Fibroblast of skin of abdomen (primary cell): ENCODE results near the gene SHISA2.

Experiments used
- DNase-seq: peaks from one replicate; pipeline ENCODE4 v3.0.0-alpha.2; 2013

Gene SHISA2

DNA sequence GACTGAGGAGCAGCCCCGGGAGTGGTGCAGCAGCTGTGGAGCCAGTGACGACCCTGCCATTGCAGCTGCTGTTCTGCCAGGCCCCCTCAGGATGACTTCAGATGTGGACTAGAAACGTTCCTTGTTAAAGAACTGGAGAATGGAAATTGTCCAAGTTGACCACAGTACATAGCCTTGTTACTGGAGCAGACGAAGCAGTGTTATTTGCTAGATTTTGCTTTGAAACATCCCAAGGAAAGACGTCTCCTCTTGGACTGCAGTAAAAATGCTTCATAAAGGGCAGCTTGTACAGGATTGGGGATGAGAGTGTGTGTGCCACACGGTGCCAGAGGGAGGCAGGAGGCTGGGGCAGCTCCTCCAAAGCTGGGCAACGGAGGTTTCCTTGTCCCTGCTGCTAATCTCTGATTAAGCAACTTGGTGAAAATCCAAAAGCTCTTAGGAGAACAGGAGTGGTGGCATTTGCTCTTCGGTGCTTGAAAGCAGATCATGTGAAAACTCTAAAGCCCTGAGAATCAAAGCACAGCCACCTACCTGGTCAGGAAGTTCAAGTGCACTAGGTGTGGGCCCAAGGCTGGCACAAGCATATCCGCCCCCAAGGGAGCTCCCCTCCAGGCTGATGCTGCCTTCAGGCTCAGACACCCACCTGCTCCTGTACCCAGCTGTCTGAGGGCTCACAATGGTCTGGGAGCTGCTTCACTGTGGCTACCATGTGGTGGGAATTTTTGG, 34.5 kb downstream of the SHISA2 start:
- no peak for DNase-seq

DNA sequence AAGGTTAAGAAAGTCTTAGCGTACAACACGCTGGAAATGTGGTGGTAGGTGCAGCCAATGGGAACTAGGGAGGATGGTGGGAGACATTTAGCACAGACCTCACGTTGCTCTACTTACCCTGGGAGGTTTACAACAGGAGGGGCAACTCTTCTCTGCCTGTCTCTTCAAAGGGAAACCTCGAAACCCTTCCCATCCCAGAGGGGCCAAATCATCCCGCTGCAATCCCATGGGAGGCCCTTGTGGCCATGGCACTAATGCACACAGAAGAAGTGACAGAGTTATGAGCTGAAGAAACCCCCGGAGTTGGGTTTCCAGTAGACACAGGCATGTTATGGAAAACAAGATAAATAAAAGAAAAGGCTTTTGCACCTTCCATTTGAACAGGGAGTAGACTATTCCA, 35.6 kb downstream of the SHISA2 start:
- DNase-seq: no peak

DNA sequence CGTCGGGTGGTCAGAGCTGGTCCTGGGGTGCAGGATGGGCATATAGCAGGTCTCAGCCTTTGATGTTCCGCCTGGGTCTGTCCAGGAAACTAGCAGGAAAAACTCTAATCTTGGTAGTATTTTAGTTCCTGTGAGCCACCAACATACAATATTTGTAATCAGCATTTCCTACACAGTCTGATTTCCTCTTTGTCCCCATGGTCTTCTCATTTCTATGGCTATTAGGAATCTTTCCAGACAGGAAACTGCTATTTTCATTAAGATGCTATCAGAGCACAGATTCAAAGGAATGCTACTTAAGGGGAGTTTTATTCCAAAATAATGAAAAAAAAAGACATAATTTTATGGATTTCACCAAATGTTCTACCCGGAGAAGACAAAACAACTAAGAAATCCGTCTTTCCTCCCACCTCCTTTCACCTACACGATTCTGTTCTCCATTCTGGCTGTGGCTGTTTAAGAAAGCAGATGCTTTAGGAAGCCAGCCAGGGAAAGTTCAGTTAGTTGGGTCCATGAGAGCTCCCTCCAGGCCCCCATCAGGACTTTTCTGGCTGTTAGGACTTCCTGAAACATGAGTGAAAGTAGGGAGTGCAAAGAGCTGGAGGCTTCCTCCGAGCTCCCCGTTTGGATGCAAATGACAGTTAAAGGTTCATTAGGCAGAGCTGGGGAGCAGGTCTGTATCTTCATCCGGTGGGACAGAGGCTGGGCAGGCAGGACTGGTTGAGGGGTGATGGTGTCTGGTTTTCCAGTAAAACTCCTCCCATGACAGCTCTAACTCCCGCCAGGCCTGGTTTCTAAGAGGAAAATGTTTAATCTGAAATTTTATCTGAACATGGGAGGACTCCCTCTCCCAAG, 36.3 kb downstream of the SHISA2 start:
- DNase-seq: no peak

DNA sequence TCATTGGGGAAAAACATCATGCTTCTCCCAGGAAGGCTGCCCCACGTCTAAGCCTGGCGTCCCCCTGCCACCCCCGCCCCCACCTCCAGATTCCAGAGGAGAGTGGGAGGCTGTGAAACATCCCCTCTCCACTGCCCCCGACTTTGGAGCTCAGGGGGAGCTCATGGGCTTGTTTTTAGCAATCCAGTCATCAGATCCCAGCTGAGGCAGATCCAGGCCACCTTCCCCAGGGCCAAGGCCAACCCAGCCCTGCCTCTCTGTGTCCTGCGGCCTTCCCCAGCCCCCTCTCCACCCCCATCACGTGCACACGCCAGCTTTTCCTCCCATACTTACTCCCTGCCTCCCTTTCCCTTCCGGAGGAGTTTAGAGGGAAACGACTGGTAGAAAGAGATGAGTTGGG, 38.8 kb downstream of the SHISA2 start:
- no peak for DNase-seq

DNA sequence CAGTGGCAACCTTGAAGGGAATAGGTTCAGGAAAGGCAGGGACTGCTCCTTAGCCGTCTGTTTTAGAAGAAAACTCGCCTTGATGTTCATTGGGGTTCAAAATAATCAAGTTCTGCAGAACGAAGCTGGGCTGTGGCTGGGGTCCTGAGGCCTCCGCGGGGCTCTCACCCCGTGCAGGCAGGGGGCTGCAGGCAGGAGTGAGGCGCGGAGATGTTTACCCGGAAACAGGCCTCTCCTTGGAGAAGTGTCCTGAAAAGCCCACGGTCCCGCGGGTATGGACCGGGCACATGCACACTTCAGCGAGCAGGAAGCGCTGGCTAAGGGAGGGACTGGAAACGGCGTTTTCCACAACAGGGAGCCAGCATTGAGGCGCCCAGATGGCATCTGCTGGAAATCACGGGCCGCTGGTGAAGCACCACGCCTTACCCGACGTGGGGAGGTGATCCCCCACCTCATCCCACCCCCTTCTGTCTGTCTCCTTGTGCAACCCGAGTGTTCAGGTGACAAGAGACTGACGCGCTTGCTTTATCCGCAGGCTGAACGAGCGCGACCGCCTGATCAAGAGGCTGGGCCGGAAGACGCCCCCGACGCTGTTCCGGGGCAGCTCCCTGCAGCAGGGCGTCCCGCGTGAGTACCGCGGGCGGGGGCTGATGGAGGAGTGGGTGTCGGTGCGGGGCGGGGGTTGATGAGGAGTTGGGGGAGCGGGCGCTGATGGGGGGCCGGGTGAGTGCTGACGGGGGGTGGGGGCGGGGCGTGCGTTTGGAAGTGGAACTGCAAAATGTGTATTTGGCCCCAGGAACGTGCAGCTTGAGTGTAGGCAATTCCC, 39.6 kb downstream of the SHISA2 start:
- no peak for DNase-seq

DNA sequence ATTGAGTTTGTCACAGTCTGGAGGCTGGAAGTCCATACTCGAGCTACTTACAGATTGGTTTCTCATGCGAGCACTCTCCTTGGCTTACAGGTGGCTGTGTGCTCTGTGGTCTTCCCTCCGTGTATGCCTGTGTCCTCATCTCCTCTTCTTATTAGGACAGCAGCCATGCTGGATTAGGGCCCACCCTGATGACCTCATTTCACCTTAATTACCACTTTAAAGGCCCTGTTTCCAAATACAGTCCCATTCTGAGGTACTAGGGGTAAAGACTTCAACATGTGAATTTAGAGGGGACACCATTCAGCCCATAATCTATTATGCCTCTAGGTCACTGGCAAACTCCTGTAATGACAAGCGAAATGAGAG, 40.6 kb downstream of the SHISA2 start:
- no peak for DNase-seq

DNA sequence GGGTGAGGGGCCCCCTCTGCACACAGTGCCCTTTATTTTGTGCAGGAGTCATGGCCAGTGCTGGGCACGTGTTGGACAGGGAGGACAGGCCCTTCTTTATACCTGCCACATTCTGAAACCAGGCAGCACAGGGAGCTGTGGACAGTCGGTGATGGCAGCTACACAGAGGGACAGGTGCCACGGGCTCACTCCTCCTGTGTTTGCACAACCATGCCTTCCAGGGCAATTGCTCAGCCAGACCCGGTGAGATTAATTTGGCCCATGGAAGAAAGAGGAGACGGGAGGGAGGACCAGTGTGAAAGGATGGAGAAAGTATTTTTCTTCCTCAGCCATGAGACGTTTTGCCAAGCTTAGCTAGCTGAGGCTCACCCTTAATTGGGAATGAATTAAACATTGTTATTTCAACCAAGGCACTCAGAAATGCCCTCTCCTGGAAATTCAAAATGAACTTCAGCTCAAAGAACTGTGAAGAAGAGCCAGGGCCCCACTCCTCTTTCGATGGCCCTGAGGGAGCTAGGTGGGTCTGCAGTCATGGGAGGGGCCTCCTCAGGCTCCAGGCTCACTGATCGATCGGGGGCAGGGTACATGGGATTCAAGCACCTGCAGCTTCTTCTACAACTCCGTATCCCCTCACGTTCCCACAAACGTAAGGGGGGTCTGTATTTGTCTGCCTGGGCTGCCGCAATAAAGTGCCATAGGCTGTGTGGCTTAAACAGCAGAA, 41.2 kb downstream of the SHISA2 start:
- DNase-seq: no peak

DNA sequence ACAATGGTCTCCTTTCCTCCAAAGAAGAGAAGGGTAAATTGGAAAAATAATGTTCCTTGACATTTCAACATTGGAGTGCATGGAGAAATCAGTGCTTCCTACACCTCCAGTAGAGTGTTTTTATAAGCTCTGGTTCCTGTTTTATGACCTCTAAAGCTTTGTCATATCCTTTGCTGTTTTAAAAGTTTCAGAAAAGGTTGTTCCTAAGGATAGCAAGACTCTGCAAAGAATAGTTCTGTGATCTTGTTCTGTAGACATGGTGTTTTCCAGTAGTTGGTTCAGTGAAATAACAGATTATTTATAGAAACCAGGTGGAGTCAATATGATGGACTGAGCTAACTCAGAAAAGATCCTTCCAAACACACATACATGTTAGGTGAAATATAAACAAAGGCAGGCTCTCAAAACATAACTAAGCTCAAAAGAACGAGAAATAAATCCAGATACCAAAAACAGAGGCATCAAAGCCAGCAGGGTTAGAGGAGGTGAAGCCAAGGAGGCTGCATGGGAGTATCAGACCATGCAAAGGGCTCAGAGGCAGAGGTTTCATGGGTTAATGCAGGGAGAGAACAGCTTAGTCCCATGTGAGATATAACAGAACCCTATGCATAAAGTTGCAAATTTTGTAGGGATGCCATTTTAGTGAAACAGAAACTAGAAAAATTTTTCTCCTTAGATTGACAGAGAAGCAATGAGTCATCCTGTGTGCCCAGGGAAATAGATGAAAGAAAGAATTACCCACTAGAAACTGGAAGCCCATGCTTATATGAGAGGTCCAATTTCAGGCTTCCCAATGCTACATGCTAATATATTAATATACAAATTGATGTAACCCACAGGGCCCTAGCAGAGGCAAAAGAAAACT, 44.3 kb downstream of the SHISA2 start:
- DNase-seq: no peak
